Activated CD4-positive, alpha-beta T cell treated with anti-CD3 and anti-CD28 coated beads, Interleukin-2, amount 50 U/mL, for 16 hours (primary cell): Measurements from ENCODE around the gene MEI4.
"Not testable (repeated sequence)": the region's sequence is repeated elsewhere in the genome, so short reads cannot be mapped to it uniquely, and the experiment has no call there.

Experiments used
- DNase-seq: peaks from one replicate; pipeline ENCODE4 v3.0.0-alpha.2; 2020

The MEI4 gene

DNA sequence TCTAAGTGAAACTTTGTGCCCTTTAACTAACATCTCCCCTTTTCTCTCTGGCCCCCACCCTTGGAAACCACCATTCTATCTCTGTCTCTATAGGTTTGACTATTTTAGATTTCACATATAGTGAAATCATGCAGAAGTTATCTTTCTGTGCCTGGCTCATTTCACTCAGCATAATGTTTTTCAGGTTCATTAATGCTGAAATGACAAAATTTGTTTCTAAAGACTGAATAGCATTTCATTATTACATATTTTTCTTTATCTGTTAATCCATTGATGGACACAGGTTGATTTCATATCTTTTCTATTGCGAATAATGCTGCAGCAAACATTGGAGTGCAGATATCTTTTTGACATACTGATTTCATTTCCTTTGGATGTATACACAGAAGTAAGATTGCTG is 30.7 kb downstream of the MEI4 start:
- no peak for DNase-seq

DNA sequence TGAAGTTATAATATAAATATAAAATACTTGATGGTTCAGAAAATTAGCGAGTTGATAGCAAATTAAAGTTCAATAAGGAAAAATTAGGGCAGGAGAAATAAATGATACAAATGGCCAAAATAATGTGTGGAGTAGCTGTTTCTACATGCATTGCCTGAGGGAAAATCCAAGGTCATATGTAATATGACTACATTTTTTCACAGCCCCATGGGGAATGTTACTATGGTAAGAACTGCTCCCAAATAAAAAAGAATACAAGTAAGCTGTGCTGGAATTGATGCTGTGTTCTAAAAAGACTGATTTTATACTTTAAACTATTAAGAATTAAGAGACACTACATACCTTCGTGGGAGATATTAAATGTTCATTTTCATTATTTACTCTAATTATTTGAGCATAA is 34.1 kb downstream of the MEI4 start:
- no peak for DNase-seq

DNA sequence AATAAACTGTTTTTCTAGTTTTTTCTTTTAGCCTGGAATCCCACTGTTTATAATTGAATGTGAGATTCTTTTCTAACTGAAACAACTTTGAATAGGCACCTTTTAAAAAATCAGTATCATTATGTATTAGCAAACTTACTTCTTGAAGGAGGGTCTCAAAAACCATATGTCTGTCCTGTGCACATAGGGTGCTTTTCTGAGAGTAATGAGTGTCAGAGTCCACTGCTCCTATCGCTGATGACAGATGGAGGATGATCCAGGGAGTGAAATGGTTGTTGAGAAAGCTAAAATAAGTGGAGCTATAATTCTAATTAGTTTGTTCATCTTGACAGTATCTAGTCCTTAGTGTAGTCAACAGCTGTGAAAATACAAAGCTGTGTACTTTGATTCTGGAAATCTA is 35.8 kb downstream of the MEI4 start:
- DNase-seq, result no peak

DNA sequence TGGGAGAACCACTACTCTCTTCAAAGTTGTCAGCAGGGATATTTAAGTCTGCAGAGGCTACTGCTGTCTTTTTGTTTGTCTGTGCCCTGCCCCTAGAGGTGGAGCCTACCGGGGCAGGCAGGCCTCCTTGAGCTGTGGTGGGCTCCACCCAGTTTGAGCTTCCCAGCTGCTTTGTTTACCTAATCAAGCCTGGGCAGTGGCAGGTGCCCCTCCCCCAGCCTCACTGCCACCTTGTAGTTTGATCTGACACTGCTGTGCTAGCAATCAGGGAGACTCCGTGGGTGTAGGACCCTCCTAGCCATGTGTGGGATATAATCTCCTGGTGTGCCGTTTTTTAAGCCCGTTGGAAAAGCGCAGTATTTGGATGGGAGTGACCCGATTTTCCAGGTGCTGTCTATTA is 47.3 kb downstream of the MEI4 start:
- DNase-seq, result not testable (repeated sequence)

DNA sequence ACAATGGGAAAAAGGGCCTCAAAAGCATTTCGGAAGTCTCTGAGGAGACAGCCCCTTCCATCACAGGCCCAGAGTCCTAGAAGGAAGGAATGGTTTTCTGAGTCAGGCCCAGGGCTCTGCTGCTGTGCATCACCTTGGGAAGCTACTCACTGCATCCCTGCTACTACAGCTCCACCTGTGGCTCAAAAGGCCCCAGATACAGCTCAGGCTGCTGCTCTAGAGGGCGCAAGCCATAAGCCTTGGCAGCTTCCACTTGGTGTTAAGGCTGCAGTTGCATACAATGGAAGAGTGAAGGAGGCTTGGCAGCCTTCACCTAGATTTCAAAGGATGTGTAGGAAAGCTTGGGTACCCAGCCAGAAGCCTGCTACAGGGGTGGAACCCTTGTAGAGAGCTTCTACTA is 54.8 kb downstream of the MEI4 start:
- no peak for DNase-seq

DNA sequence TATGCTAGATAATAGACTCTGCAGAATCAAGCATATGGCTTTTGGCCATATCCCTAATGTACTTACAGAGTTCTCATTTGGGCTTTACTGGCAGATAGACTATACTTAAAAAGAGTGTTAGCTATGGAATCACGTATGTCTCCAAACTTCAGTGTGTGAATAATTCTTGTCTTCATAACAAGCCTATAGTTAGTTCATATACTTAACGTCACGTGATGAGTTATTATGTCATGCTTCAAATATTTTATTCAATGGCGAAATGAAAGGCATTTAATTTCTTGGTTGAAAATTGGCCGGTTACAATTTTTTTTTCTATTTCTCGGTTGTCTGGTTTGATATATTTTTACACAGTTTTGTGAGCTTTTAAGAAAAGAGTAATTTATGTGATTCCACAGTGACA is 62.7 kb downstream of the MEI4 start:
- no peak for DNase-seq

DNA sequence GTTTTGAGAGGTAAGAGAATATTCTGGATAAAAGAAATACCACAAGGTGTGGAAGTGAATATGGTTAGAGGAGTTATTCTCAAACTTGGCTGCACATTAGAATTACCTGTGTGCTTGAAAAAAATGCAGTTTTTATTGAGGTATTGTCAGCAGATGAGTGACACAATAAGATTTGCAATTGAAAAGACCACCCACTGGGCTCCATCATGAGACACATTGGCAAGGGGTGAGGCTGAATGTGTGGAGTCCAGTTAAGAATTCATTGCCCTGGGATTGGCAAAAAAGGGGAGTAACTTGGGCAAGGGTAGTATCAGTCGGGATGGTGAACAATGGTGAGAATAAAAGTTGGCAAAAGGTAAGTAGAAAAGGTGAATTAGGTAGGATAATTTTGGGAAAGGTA is 63.5 kb downstream of the MEI4 start:
- no peak for DNase-seq

DNA sequence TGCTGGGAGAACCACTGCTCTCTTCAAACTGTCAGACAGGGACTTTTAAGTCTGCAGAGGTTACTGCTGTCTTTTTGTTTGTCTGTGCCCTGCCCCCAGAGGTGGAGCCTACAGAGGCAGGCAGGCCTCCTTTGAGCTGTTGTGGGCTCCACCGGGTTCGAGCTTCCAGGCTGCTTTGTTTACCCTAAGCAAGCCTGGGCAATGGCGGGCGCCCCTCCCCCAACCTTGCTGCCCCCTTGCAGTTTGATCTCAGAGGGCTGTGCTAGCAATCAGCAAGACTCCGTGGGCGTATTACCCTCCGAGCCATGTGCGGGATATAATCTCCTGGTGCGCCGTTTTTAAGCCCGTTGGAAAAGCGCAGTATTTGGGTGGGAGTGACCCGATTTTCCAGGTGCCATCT is 83.2 kb downstream of the MEI4 start:
- DNase-seq, result not testable (repeated sequence)

DNA sequence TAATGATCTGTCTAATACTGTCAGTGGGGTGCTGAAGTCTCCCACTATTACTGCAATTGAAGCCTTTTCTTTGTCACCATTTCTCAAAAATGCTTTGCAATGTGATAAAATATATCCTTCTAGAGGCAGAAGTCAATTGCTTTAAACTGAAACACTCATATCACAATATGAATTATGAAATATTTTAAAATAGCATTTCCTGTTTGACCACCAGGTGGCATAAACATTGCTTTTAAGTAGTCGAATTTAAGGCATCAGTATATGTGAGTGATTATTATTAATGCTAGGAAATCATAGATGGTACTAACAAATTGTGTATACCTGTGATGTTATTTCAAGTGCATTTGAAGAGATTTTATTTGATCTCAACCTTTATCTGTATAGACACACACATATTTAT is 87.5 kb downstream of the MEI4 start:
- DNase-seq, result no peak

DNA sequence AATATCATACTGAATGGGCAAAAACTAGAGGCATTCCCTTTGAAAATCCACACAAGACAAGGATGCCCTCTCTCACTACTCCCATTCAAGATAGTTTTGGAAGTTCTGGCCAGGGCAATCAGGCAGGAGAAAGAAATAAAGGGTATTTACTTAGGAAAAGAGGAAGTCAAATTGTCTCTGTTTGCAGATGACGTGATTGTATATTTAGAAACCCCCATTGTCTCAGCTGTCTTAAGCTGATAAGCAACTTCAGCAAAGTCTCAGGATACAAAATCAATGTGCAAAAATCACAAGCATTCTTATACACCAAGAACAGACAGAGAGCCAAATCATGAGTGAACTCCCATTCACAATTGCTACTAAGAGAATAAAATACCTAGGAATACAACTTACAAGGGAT is 99.3 kb downstream of the MEI4 start:
- not testable (repeated sequence) for DNase-seq

DNA sequence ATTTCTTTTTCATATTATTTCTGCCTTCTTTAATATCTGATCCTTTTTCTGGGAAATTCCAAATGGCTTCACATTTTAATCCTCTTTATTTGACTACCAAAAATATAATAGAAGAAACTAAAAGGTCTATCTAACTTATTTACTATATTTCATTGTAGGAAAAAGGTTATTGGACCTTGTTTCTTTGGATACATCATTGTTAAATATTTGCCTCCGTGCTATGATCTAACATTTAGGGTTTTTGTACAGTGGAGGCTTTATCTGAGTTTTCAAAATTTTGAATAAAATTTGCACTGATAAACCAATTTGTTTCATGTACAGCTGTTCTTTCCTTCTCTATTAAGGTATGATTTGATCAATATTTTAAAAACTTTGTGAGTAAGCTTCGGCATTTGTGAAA is 109.5 kb downstream of the MEI4 start:
- no peak for DNase-seq

DNA sequence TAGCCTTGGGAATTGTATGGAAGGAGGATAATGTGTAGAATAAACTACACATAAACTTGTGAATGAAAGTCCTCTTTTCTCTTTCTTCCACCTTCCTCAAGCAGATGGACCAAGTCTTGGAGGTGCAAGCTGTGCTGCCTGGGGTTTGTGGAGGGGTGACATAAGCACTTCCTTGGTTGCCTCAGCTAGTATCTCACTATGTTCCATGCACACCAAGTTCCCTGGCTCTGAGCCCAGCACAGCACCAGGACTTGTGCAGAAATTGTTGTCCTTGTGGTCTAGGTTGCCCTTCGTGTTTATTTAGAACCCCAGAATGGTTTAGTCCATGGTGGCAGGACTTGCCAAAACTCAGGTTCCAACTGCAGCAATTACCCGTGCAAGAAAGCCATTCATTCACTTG is 110.3 kb downstream of the MEI4 start:
- no peak for DNase-seq

DNA sequence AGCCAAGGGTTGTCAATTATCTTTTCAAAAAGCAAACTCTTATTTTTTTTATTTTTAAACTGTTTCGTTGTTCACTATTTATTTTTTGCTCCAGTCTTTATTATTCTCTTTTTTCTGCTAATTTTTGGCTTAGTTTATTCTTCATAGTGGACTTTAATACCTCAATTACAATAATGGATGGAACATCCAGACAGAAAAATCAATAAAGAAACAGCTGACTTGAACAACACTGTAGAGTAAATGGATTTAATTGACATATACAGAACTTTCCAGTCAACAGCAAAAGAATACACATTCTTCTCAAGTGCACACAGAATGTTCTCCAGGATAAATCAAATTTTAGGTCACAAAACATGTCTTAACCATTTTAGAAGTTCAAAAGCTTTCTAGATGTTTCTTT is 111.5 kb downstream of the MEI4 start:
- DNase-seq, result no peak

DNA sequence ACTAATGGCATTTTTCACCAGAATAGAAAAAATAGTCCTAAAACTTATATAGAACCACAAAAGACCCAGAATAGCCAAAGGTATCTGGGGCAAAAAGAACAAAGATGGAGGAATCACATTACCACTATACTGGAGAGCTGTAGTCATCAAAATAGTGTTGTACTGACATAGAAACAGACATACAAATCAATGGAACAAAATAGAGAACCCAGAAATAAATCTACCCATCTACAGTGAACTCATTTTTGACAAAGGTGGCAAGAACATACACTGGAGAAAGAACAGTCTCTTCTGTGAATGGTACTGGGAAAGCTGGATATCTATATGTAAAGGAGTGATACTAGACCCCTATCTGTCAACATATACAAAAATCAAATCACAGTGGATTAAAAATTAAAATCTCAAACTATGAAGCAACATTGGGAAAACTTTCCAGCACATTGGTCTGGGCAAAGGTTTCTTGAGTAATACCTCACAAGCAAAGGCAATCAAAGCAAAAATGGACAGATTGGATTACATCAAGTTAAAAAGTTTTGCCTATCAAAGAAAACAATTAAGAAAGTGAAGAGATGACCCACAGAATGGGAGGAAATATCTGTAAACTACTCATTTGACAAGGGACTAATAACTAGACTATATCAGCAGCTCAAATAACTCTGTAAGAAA is 120.5 kb downstream of the MEI4 start:
- DNase-seq, result no peak

DNA sequence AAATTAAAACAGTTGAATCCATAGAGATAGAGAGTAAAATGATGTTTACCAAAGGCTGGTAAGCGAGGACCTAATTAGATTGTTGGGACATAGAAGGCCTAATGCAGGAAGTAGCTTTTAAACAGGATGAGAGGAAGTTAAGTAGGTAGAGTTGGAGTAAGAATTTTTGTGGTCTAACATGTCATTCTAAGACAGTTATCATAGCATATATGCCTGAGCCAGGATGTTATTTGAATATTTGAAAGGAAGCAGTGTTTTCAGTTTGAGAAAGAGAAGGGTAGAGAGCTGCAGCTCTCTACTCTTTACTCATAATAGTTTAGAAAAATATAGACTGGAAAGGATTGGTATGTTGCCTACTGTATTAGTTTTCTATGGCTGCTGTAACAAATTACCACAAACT is 121.6 kb downstream of the MEI4 start:
- DNase-seq, result peak; percentile 0

DNA sequence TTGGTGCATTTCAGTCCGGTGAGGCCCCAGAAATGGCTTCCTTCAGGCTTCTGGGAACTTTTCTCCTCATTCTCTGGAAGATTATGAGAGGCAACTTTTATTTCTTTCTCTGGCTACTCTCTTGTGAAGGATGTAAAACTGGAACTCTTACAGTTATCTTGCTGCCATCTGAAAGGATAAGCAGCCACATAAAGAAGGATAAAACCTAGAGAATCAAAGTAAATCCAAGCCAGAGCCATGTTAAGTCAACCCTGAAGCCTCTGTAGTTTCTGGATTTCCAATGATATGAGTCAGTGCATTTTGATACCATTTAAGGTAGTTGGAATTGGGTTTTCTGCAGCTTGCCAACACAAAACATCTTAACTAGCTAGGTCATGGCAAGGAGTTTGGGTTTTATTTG is 123.6 kb downstream of the MEI4 start:
- DNase-seq, result no peak

DNA sequence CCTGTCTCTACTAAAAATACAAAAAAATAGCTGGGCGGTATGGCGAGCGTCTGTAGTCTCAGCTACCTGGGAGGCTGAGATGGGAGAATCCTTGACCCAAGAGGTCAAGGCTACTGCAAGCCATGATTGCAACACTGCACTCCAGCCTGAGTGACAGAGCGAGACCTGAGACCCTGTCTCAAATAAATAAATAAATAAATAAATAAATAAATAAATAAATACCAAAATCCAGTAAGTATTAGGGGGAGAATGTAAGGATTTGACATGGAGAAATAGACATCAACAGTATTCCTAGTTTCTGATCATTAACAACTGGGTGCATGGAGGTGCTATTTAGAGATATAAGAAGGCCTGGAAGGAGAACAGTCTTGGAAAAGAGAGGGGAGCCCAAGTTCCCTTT is 125.7 kb downstream of the MEI4 start:
- DNase-seq, result no peak

DNA sequence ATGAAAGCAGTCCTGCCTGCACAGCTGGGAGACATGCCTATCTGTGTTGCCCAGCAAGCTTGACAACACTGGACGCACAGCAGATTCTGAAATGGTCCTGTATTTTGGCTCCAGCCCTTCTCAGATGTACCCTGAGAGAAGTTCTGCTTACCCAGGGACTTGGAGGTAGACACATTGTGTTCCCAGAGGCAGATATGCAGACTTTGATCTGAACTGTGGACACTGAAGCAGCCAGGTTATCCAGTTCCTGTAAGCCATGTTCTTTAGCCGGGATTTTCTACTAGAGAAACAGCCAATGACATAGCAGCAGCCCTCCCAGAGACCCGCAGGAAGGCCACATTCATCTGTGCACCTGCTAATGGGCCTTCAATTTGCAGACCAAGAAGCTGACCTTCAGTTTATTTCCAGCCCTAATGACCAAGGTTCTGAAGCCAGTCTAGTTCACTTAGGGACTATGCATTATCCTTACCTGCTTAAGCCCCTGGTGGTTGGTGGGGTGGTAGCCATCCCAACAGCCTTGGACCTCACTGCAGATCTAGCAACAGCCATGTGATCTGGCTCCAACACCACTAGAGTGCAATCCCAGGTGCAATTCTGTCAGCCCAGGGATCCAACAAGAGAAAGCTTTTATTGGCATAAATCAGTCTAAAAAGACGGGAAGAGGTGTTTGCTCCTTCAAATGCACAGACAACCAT is 134.2 kb downstream of the MEI4 start:
- DNase-seq, result no peak

DNA sequence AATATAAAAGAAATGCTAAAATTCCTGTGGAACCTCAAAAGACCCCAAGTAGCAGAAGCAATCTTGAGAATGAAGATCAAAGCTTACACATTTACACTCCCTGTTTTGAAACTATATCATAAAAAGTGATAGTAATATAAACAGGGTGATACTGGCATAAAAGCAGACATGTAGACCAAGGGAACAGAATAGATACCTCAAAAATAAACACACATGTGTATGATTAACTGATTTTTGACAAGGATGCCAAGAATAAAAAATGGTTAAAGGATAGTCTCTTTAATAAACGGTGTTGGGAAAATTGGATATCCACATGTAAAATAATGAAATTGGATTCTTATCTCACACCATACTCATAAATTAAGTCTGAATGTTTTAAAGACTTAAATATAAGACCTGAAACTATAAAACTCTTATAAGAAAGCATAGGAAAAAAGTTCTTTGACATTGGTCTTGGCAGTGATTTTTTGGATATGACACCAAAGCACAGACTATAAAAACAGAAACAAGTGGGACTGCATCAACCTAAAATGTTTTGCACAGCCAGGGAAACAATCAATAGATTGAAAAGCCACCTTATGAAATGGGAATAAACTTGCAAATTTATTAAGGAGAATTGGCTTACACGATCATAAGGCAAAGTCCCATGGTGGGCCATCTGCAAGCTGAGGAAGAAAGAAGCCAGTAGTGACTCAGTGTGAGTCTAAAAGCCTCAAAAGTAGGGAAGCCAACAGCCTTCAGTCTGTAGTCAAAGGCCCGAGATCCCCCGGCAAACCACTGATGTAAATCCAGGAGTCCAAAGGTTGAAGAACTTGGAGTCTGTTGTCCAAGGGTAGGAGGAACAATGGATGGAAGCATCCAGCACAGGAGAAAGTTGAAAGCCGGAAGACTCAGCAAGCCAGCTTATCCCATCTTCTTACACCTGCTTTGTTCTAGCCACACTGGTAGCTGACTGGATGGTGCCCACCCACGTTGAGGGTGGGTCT is 144.3 kb downstream of the MEI4 start:
- DNase-seq, result no peak

DNA sequence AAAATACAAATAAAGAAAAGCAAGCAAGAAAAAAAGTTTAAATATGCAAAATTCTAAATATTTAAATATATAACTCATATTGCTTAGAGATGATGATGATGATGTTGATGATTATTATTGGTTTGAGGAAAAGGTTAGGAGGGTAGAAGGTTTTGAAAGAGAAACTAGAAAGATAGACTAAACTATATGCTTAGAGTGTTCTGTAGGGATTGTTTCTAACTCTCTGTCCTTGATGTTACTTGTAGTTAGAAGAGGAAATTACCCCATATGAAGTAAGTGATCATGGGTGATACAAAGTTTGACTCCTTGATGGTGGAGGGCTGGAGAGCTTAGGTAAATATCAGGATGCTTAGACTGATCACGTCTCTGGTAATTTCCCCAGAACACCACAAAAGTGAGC is 159.5 kb downstream of the MEI4 start:
- DNase-seq, result no peak

DNA sequence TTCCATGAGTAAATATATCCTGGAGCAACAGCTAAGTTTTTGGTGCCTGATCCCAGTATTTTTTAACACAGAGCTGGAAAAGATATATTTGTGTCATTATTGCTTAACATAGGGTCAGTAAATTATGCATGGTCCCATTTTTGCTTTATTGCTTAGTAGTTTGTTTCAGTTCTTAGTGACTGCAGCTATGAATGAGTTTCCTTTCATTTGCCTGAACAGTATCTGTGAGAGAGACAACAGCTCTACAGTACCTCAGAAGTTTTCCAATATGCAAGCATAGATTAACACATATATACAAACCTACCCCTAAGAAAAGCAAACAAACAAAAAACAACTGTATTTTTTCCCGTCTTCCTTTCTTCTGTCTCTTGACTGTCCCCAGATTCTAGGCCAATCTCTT is 160.3 kb downstream of the MEI4 start:
- DNase-seq, result no peak

DNA sequence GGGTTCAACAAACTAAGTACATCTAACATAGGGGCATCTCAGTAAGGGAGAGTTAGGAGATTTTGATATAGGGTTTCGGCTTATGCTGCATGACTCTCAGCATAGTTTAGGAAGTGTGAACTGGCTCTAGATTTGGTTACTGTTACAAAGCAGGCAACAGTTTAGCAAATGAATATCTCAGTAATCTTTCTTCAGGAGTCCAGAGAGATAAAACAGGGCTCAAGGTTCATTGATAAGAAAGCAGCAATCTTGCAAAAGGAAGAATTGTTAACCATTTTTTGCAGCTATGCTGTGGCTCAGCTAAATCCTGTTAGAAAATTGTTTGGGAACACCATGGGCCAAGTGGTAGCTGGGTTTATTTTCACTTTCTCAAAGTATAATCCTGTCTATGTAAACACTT is 161.3 kb downstream of the MEI4 start:
- no peak for DNase-seq

DNA sequence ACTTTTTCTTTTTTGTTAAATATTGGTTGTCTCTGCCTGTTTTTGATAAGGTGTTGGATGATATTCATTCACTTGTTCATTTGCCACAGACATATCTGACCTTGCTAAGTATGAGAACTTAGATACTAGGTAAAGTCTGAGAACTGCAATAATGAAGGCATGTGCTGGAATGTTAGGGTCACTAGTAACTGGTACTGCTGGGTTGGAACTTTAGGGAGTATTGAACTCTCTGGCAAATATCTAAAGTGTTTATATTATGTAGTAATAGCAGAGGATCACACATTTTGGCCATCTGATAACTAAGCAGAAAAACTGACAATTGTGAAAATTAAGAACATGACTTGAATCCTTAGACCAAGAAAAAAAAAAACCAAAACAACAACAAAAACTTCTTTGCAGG is 162.7 kb downstream of the MEI4 start:
- no peak for DNase-seq

DNA sequence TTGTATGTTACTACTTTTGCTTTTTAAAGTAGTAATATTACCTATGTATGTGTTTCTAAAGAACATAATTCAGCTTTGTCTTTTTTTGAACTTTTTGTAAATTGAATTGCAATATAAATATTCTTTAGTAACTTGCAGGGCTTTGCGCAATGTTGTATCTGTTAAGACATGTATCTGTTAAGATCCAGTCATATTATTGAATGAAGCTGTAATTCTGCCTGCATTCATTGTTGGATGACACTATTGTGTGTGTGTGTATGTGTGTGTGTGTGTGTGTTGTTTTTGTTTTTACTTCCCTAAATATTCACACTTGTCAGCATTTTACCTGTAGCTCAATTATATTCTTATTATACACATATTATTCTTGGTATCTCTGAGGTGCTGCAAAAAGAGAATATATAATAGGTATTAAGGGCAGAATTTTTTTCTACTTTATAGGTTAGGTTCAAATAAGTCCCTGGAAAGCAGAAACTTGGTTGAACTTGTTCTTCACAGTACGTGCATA is 164.0 kb downstream of the MEI4 start:
- no peak for DNase-seq
